ENCODE measurements around the gene KLF1. TPM values are rescaled to one million over a fixed set of nuclear protein-coding genes. Genes with fewer than 3 reads are reported as not detected.
"Not testable (repeated sequence)": the region's sequence is repeated elsewhere in the genome, so short reads cannot be mapped to it uniquely, and the experiment has no call there.

Gene KLF1
- total RNA-seq, 1 donor from 2014 or later, result 0.77 TPM

GRCh38 chr19:12868540-12869112 is 18.4 kb downstream of the KLF1 start:
- Mint-ChIP-seq H3K36me3 (ENCODE audit: low read depth) (peaks cover 13% of the 10 kb centered on the region), H3K4me3 (no peak overlapping the region), H3K9me3 (peaks cover 3% of the 10 kb centered on the region), H3K27me3 (no peaks in the 10 kb centered on the region), H3K4me1 (peaks cover 11% of the 10 kb centered on the region), H3K27ac (no peak overlapping the region)
- peak; percentile 67 for DNase-seq
- intact Hi-C loops (cut with micrococcal nuclease), result no loop called here

DNA sequence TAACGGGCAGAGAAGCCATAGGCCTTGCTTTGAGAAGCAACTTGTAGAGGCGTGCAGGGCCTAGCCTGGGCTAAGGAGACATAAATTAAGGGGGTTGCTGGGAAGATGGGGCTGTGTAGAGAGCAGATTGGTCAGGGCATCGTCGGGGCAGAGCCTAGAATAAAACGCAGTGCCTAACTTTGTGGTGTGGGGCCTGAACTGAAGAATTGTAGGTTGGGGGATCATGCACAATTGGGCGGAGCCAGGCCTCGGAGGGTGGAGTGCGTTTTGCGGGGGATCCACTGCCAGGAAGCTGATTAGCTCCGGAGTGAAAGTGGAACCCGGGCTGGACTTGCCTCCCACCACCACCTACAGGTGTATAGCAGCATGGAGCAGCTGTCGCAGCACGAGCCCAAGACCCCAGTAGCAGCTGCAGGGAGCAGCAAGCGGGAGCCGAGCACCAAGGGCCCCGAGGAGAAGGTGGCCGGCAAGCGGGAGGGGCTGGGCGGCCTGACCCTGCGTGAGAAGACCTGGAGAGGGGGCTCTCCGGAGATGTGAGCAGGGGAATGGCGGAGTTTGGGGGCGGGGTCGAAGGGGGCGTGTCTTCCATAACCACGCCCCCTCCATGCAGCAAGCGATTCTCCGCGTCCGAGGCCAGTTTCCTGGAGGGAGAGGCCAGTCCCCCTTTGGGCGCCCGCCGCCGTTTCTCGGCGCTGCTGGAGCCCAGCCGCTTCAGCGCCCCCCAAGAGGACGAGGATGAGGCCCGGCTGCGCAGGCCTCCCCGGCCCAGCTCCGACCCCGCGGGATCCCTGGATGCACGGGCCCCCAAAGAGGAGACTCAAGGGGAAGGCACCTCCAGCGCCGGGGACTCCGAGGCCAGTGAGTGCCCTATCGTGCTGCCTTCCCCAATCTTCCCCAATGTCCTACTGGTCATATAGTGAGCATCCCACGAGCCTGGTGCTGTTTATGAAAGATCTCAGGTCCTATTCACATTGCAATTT is 19.6 kb downstream of the KLF1 start:
- Mint-ChIP-seq H3K27ac (peak overlapping the region; percentile 16), H3K36me3 (ENCODE audit: low read depth) (peaks cover 5% of the 10 kb centered on the region), H3K4me3 (peak overlapping the region; percentile 77), H3K9me3 (no peaks in the 10 kb centered on the region), H3K4me1 (peaks cover 8% of the 10 kb centered on the region), H3K27me3 (peaks cover 2% of the 10 kb centered on the region)
- peak; percentile 93 for DNase-seq
- intact Hi-C loops (cut with micrococcal nuclease), result no loop called here

- peaks cover 2% of the 10 kb centered on the region for H3K27me3 Mint-ChIP-seq
- peaks cover 7% of the 10 kb centered on the region for H3K4me1 Mint-ChIP-seq
- no peak overlapping the region for H3K27ac Mint-ChIP-seq
- H3K4me3 Mint-ChIP-seq, result peak overlapping the region; percentile 77
- intact Hi-C loops (cut with micrococcal nuclease), result no loop called here
- no peak for DNase-seq
- no peaks in the 10 kb centered on the region for H3K9me3 Mint-ChIP-seq
- no peaks in the 10 kb centered on the region for H3K36me3 Mint-ChIP-seq (ENCODE audit: low read depth)
Measured at GRCh38 chr19:12866416-12867119, 20.4 kb downstream of the KLF1 start.

GRCh38 chr19:12865746-12866415 is 21.1 kb downstream of the KLF1 start:
- H3K4me3 Mint-ChIP-seq, result no peak overlapping the region
- intact Hi-C loops (cut with micrococcal nuclease), result no loop called here

DNA sequence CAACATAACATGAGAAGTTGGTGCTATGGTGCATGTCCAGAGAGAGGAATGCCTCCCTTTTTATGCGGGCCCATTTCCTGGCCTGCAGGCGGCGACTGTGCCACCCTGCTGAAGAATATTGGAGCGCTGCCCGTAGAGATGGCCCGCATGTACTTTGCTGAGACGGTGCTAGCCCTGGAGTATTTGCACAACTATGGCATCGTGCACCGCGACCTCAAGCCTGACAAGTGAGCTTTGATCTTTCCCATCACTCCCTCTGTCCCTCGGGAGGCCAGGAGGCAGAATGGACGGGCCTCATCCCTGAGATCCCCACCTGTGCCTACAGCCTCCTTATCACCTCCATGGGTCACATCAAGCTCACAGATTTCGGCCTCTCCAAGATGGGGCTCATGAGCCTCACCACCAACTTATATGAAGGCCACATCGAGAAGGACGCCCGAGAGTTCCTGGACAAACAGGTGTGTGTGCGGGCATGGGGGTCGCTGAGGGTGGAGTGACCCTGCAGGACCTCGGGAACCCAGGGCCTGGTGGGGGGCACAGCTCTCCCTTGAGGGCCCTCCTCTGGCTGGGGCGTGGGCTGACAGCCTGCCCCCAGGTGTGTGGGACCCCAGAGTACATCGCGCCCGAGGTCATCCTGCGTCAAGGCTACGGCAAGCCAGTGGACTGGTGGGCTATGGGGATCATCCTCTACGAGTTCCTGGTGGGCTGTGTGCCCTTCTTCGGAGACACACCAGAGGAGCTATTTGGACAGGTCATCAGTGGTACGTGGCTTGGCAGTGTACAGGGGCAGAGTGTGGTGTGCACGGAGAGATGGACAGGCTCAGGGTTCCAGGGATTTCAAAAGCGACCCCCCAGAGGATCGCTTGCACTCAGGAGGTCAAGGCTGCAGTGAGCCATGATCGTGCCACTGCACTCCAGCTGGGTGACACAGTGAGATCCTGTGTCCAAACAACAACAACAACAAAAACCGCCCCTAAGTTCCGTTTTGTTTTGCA is 22.0 kb downstream of the KLF1 start:
- DNase-seq, result no peak
- H3K27me3 Mint-ChIP-seq, result peaks cover 4% of the 10 kb centered on the region
- no peak overlapping the region for H3K4me3 Mint-ChIP-seq
- intact Hi-C loops (cut with micrococcal nuclease), result no loop called here
- no peaks in the 10 kb centered on the region for H3K36me3 Mint-ChIP-seq (ENCODE audit: low read depth)
- H3K4me1 Mint-ChIP-seq, result peaks cover 7% of the 10 kb centered on the region
- no peak overlapping the region for H3K27ac Mint-ChIP-seq
- H3K9me3 Mint-ChIP-seq, result no peaks in the 10 kb centered on the region

More at GRCh38 chr19:12865746-12866415, 21.1 kb downstream of the KLF1 start:
- Mint-ChIP-seq H3K9me3 (no peaks in the 10 kb centered on the region), H3K4me1 (peaks cover 7% of the 10 kb centered on the region), H3K27me3 (peaks cover 4% of the 10 kb centered on the region), H3K36me3 (ENCODE audit: low read depth) (no peaks in the 10 kb centered on the region), H3K27ac (no peak overlapping the region)
- no peak for DNase-seq

GRCh38 chr19:12864143-12864542 is 22.9 kb downstream of the KLF1 start:
- no peak for DNase-seq
- H3K36me3 Mint-ChIP-seq (ENCODE audit: low read depth), result no peaks in the 10 kb centered on the region
- H3K27me3 Mint-ChIP-seq, result peaks cover 4% of the 10 kb centered on the region
- no peaks in the 10 kb centered on the region for H3K9me3 Mint-ChIP-seq
- peaks cover 7% of the 10 kb centered on the region for H3K4me1 Mint-ChIP-seq
- intact Hi-C loops (cut with micrococcal nuclease), result no loop called here
- H3K27ac Mint-ChIP-seq, result no peak overlapping the region
- no peak overlapping the region for H3K4me3 Mint-ChIP-seq

GRCh38 chr19:12859546-12859945 is 27.5 kb downstream of the KLF1 start:
- Mint-ChIP-seq H3K27me3 (peaks cover 11% of the 10 kb centered on the region), H3K9me3 (no peaks in the 10 kb centered on the region), H3K27ac (no peak overlapping the region), H3K4me3 (no peak overlapping the region), H3K4me1 (no peaks in the 10 kb centered on the region), H3K36me3 (ENCODE audit: low read depth) (no peaks in the 10 kb centered on the region)
- no peak for DNase-seq
- intact Hi-C loops (cut with micrococcal nuclease), result no loop called here

DNA sequence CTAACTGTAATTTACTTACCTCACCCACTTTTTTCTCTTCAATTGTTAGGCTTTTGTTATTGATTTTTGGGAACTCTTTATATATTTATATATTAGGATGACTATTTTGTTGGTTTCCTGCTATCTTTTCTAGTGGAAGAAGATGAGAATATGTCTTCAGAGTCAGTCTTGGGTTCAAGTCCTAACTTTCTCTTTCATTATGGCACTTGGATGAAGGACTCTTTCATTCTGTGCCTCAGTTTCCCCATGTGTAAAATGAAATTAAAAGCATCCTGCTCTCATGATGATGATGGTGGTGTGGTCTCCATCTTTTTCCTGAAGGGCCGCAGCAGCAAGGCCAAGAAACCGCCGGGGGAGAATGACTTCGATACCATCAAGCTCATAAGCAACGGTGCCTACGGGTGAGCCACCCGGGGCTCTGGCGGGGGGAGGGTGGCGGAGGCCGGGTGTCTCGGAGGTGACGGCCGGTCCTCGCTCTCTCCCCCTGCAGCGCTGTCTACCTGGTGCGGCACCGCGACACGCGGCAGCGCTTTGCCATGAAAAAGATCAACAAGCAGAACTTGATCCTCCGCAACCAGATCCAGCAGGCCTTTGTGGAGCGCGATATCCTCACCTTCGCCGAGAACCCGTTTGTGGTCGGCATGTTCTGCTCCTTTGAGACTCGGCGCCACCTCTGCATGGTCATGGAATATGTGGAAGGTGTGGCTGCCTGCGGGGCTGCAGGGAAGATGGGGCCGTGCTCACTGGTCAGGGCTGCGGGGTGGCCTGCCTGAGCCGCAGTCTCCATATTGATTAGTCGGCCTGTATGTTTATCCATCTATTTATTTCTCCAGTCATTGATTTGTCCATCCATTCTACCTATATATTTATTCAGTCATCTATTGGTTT is 28.7 kb downstream of the KLF1 start:
- DNase-seq, result no peak
- intact Hi-C loops (cut with micrococcal nuclease), result no loop called here
- Mint-ChIP-seq H3K4me3 (no peak overlapping the region), H3K9me3 (no peaks in the 10 kb centered on the region), H3K4me1 (no peaks in the 10 kb centered on the region), H3K27me3 (peaks cover 9% of the 10 kb centered on the region), H3K27ac (no peak overlapping the region), H3K36me3 (ENCODE audit: low read depth) (no peaks in the 10 kb centered on the region)

DNA sequence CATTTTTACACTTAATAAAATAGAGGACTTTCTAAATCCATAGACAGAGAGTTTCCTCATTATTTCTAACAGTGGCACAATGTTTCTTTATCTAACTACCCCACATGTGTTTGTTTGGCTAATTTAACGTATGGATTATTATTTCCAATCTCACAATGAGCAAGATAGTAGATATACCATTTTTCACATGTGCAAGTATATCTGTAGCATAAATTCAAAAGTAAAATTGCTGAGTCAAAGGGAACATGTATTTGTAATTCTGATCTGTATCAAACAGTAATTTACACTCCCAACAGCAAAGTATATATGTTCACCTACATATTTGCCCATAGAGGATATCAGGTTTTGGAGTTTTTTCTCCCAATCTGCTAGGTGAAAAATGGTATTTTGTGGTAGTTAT is 30.3 kb downstream of the KLF1 start:
- H3K36me3 Mint-ChIP-seq (ENCODE audit: low read depth), result no peaks in the 10 kb centered on the region
- DNase-seq, result no peak
- H3K4me1 Mint-ChIP-seq, result no peaks in the 10 kb centered on the region
- intact Hi-C loops (cut with micrococcal nuclease), result no loop called here
- no peak overlapping the region for H3K27ac Mint-ChIP-seq
- no peaks in the 10 kb centered on the region for H3K9me3 Mint-ChIP-seq
- no peak overlapping the region for H3K4me3 Mint-ChIP-seq
- peaks cover 9% of the 10 kb centered on the region for H3K27me3 Mint-ChIP-seq

GRCh38 chr19:12847159-12848139 is 39.6 kb downstream of the KLF1 start:
- intact Hi-C loops (cut with micrococcal nuclease), result loop anchor here (2.0 kb wide), 2 partner anchors 47 to 81 kb away; partner anchors contain the start of gene PRDX2
- Mint-ChIP-seq H3K36me3 (ENCODE audit: low read depth) (no peaks in the 10 kb centered on the region), H3K27me3 (peaks cover 14% of the 10 kb centered on the region), H3K27ac (peak overlapping the region; percentile 41), H3K4me3 (peak overlapping the region; percentile 77), H3K9me3 (no peaks in the 10 kb centered on the region), H3K4me1 (peaks cover 6% of the 10 kb centered on the region)
- DNase-seq, result peak; percentile 97

GRCh38 chr19:12846613-12847012 is 40.4 kb downstream of the KLF1 start:
- not testable (repeated sequence) for H3K4me3 Mint-ChIP-seq; H3K9me3 Mint-ChIP-seq; H3K4me1 Mint-ChIP-seq; H3K36me3 Mint-ChIP-seq (ENCODE audit: low read depth); H3K27ac Mint-ChIP-seq; DNase-seq
- H3K27me3 Mint-ChIP-seq, result peaks cover 18% of the 10 kb centered on the region
- intact Hi-C loops (cut with micrococcal nuclease), result loop anchor here (2.0 kb wide), 2 partner anchors 46 to 80 kb away; partner anchors contain the start of gene PRDX2

Data from activated CD4-positive, alpha-beta T cell treated with anti-CD3 and anti-CD28 coated beads, Interleukin-2, amount 10 ng/mL, durations not matched to agents 24 days and 14 days (primary cell).